WTC11 (cell line): Measurements from ENCODE around the gene PCP2. TPM values are rescaled to one million over a fixed set of nuclear protein-coding genes. Genes with fewer than 3 reads are reported as not detected.

Experiments
- AFF4 ChIP-seq: sonication (generic); formaldehyde crosslinking; IDR thresholded peaks from 2 replicates; pipeline ENCODE4 v1.8.1; 2023; ENCODE audit warnings: mild to moderate bottlenecking, missing genetic modification reagents, borderline replicate concordance
- ATF1 ChIP-seq: sonication (generic); formaldehyde crosslinking; IDR thresholded peaks from 2 replicates; pipeline ENCODE4 v1.8.1; 2023; ENCODE audit warnings: mild to moderate bottlenecking, moderate library complexity, missing genetic modification reagents
- ATF6 ChIP-seq: sonication (generic); formaldehyde crosslinking; IDR thresholded peaks from 2 replicates; pipeline ENCODE4 v1.8.1; 2023; ENCODE audit warnings: mild to moderate bottlenecking, missing genetic modification reagents
- CDX4 ChIP-seq: fragments of 250-450 bp; sonication (Bioruptor Pico); IDR thresholded peaks from 2 replicates; pipeline ENCODE4 v1.9.0; 2021; ENCODE audit warnings: moderate library complexity, mild to moderate bottlenecking, inconsistent platforms, borderline replicate concordance
- CREM ChIP-seq: sonication (generic); formaldehyde crosslinking; IDR thresholded peaks from 2 replicates; pipeline ENCODE4 v1.8.1; 2022; ENCODE audit warnings: mild to moderate bottlenecking, missing genetic modification reagents, moderate library complexity
- FOXJ3 ChIP-seq: sonication (generic); formaldehyde crosslinking; IDR thresholded peaks from 2 replicates; pipeline ENCODE4 v1.9.0; 2021; ENCODE audit warnings: missing genetic modification reagents, mild to moderate bottlenecking, borderline replicate concordance
- FOXK1 ChIP-seq: sonication (generic); formaldehyde crosslinking; IDR thresholded peaks from 2 replicates; pipeline ENCODE4 v1.8.0; 2022; ENCODE audit warnings: mild to moderate bottlenecking, moderate library complexity, missing genetic modification reagents
- JAZF1 ChIP-seq: fragments of 250-450 bp; sonication (Bioruptor Pico); IDR thresholded peaks from 2 replicates; pipeline ENCODE4 v1.9.0; 2021; ENCODE audit warnings: moderate library complexity, mild to moderate bottlenecking, inconsistent platforms
- MYBL2 ChIP-seq: sonication (generic); formaldehyde crosslinking; IDR thresholded peaks from 2 replicates; pipeline ENCODE4 v1.8.1; 2023; ENCODE audit warnings: mild to moderate bottlenecking, moderate library complexity, missing genetic modification reagents
- NFE2L1 ChIP-seq: sonication (generic); formaldehyde crosslinking; IDR thresholded peaks from 2 replicates; pipeline ENCODE4 v1.8.1; 2023; ENCODE audit warnings: missing genetic modification reagents
- NR1H2 ChIP-seq: sonication (generic); formaldehyde crosslinking; IDR thresholded peaks from 2 replicates; pipeline ENCODE4 v1.9.0; 2021; ENCODE audit warnings: mild to moderate bottlenecking, moderate library complexity, missing genetic modification reagents
- PREB ChIP-seq: sonication (generic); formaldehyde crosslinking; IDR thresholded peaks from 2 replicates; pipeline ENCODE4 v1.8.1; 2022; ENCODE audit warnings: mild to moderate bottlenecking, missing genetic modification reagents, moderate library complexity, borderline replicate concordance
- SP1 ChIP-seq: sonication (generic); formaldehyde crosslinking; conservative IDR thresholded peaks from 2 replicates; pipeline ENCODE4 v1.8.1; 2022; ENCODE audit warnings: missing genetic modification reagents
- TEAD4 ChIP-seq: sonication (generic); formaldehyde crosslinking; IDR thresholded peaks from 2 replicates; pipeline ENCODE4 v1.8.0; 2022; ENCODE audit warnings: mild to moderate bottlenecking, missing genetic modification reagents
- USF1 ChIP-seq: sonication (generic); formaldehyde crosslinking; IDR thresholded peaks from 2 replicates; pipeline ENCODE4 v1.8.0; 2022; ENCODE audit warnings: mild to moderate bottlenecking, missing genetic modification reagents
- USF2 ChIP-seq: sonication (generic); formaldehyde crosslinking; IDR thresholded peaks from 2 replicates; pipeline ENCODE4 v1.8.1; 2023; ENCODE audit warnings: mild to moderate bottlenecking, missing genetic modification reagents, moderate library complexity
- ZMAT4 ChIP-seq: fragments of 250-450 bp; sonication (Bioruptor Pico); IDR thresholded peaks from 2 replicates; pipeline ENCODE4 v1.9.0; 2021; ENCODE audit warnings: mild to moderate bottlenecking
- ZNF138 ChIP-seq: sonication (generic); formaldehyde crosslinking; conservative IDR thresholded peaks from 2 replicates; pipeline ENCODE4 v1.8.1; 2022; ENCODE audit warnings: mild to moderate bottlenecking, moderate library complexity, missing genetic modification reagents
- ZNF232 ChIP-seq: sonication (generic); formaldehyde crosslinking; IDR thresholded peaks from 2 replicates; pipeline ENCODE4 v1.8.0; 2022; ENCODE audit warnings: mild to moderate bottlenecking, missing genetic modification reagents
- ZNF396 ChIP-seq: fragments of 250-450 bp; sonication (Bioruptor Pico); IDR thresholded peaks from 2 replicates; pipeline ENCODE4 v1.8.0; 2021; ENCODE audit warnings: mild to moderate bottlenecking, moderate library complexity, borderline replicate concordance
- ZNF423 ChIP-seq: fragments of 250-450 bp; sonication (Bioruptor Pico); IDR thresholded peaks from 2 replicates; pipeline ENCODE4 v2.1.2; 2022; ENCODE audit warnings: mild to moderate bottlenecking, moderate library complexity
- total RNA-seq: library from RNA; stranded (reverse); gene quantifications from 3 replicates; pipeline ENCODE4 v1.2.3, GENCODE V29; 2021
- TF ChIP-seq, protein P1 (sequence below): sonication (generic); formaldehyde crosslinking; IDR thresholded peaks from 2 replicates; pipeline ENCODE4 v1.8.1; 2023; ENCODE audit warnings: mild to moderate bottlenecking, missing genetic modification reagents
- TF ChIP-seq, protein P2 (sequence below): fragments of 200-600 bp; IDR thresholded peaks from 2 replicates; pipeline ENCODE4 v1.8.0; 2022; ENCODE audit warnings: antibody characterized with exemption

Gene PCP2
- total RNA-seq, 1 experiment from 2014 or later, result 0.48 TPM

DNA sequence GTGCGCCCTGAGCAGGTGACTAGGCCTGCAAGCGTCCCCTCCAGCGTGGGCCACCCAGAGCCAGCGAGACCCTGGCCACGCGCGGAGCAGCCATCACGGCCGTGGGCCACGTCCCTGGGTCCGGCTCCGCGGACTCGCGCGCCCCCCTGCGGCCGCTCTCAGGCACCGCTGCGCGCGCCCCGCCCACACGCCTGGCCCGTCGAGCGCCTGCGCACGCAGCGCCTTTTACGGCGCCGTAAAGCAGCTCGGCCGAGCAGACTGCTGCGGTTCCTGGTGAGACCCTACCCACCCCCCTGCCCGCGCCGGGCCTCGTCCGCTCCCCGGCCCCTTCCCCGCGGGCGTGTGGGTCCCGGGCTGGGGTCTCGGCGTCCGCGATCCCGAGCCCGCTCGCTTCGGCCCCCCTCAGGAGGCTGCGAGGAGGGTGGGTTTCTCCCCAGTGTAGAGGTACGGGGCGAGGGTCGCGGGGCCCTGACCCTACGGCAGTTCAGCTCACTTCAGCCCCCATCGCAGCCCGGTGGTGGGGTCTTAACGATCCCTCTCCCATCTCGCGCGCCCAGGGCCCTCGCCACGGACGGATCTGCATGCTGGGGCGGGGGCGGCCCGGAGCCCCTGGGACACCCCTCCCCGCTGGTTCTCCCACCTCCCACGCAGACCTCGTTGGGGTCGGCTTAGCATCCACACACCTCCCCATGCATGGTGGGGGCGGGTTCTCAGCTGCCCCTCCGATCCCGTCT lies 47.3 kb upstream of the PCP2 start, which contains the start of gene TRAPPC5 (continued):
- TF ChIP-seq AFF4 (no peak), NFE2L1 (no peak), MYBL2 (no peak), CDX4 (CRISPR knock-in tag) (no peak), SP1 (CRISPR knock-in tag) (peak; percentile 94), ZNF396 (CRISPR knock-in tag) (no peak), TEAD4 (CRISPR knock-in tag) (no peak), ZNF232 (CRISPR knock-in tag) (no peak), USF1 (CRISPR knock-in tag) (0 out of 2 replicates have a peak, but pooled peaks have one; percentile 15), ZNF423 (CRISPR knock-in tag) (no peak), ZNF138 (CRISPR knock-in tag) (no peak), ATF1 (CRISPR knock-in tag) (peak; percentile 34; the same call in 1 of the 2 replicates), NR1H2 (no peak), CREM (CRISPR knock-in tag) (0 out of 2 replicates have a peak, but pooled peaks have one; percentile 31), ZMAT4 (no peak), ATF6 (CRISPR knock-in tag) (no peak), PREB (no peak), JAZF1 (CRISPR knock-in tag) (no peak), USF2 (CRISPR knock-in tag) (no peak; the same call in 1 of the 2 replicates), FOXK1 (CRISPR knock-in tag) (peak; percentile 68), FOXJ3 (CRISPR knock-in tag) (no peak)
- TF ChIP-seq, protein P1, sequence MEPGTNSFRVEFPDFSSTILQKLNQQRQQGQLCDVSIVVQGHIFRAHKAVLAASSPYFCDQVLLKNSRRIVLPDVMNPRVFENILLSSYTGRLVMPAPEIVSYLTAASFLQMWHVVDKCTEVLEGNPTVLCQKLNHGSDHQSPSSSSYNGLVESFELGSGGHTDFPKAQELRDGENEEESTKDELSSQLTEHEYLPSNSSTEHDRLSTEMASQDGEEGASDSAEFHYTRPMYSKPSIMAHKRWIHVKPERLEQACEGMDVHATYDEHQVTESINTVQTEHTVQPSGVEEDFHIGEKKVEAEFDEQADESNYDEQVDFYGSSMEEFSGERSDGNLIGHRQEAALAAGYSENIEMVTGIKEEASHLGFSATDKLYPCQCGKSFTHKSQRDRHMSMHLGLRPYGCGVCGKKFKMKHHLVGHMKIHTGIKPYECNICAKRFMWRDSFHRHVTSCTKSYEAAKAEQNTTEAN, result no peak
- TF ChIP-seq, protein P2, sequence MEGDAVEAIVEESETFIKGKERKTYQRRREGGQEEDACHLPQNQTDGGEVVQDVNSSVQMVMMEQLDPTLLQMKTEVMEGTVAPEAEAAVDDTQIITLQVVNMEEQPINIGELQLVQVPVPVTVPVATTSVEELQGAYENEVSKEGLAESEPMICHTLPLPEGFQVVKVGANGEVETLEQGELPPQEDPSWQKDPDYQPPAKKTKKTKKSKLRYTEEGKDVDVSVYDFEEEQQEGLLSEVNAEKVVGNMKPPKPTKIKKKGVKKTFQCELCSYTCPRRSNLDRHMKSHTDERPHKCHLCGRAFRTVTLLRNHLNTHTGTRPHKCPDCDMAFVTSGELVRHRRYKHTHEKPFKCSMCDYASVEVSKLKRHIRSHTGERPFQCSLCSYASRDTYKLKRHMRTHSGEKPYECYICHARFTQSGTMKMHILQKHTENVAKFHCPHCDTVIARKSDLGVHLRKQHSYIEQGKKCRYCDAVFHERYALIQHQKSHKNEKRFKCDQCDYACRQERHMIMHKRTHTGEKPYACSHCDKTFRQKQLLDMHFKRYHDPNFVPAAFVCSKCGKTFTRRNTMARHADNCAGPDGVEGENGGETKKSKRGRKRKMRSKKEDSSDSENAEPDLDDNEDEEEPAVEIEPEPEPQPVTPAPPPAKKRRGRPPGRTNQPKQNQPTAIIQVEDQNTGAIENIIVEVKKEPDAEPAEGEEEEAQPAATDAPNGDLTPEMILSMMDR, result peak; percentile 82
